HepG2 (cell line): Measurements from ENCODE around the gene ZMYM1. TPM values are rescaled to one million over a fixed set of nuclear protein-coding genes. Genes with fewer than 3 reads are reported as not detected.
A peak's percentile ranks its signal among the peaks of the same experiment; 100 is the strongest.

Experiments used
- CEBPB ChIP-seq: IDR thresholded peaks from 2 replicates; pipeline ENCODE4 v1.6.1; 2011; ENCODE audit warnings: low read depth, low read length, improper control_type of control experiment, borderline replicate concordance
- EP300 ChIP-seq, 3 experiments: sonication (generic) in 1 of 3; formaldehyde crosslinking in 1 of 3; IDR thresholded peaks; 2 replicates each; pipeline versions ENCODE4 v1.5.1 to v1.6.1; 2011 to 2020; ENCODE audit warnings: low read depth in 2 of 3, low read length in 2 of 3, borderline replicate concordance in 1 of 3, improper control_type of control experiment in 1 of 3, mild to moderate bottlenecking in 1 of 3, missing genetic modification reagents in 1 of 3, moderate library complexity in 1 of 3
- FOXC1 ChIP-seq: sonication (generic); formaldehyde crosslinking; IDR thresholded peaks from 2 replicates; pipeline ENCODE4 v1.8.0; 2022; ENCODE audit warnings: mild to moderate bottlenecking, missing genetic modification reagents, borderline replicate concordance
- FOXP1 ChIP-seq, 2 experiments: fragments of 450-650 bp in 1 of 2; IDR thresholded peaks; 2 replicates each; pipeline ENCODE4 v1.6.1; 2017 to 2018; ENCODE audit warnings: antibody characterized with exemption in 1 of 2
- JDP2 ChIP-seq: sonication (generic); formaldehyde crosslinking; IDR thresholded peaks from 2 replicates; pipeline ENCODE4 v1.8.1; 2022; ENCODE audit warnings: missing genetic modification reagents, borderline replicate concordance
- NCOA2 ChIP-seq: sonication (generic); formaldehyde crosslinking; IDR thresholded peaks from 2 replicates; pipeline ENCODE4 v1.8.0; 2022; ENCODE audit warnings: inconsistent platforms
- SALL2 ChIP-seq: sonication (generic); formaldehyde crosslinking; IDR thresholded peaks from 2 replicates; pipeline ENCODE4 v1.8.1; 2023; ENCODE audit warnings: mild to moderate bottlenecking, missing genetic modification reagents, inconsistent platforms
- SOX5 ChIP-seq: IDR thresholded peaks from 2 replicates; pipeline ENCODE4 v1.6.1; 2016; ENCODE audit warnings: borderline replicate concordance
- ZBTB3 ChIP-seq: sonication (generic); formaldehyde crosslinking; IDR thresholded peaks from 2 replicates; pipeline ENCODE4 v1.4.0; 2020; ENCODE audit warnings: low read depth, mild to moderate bottlenecking, moderate library complexity, missing genetic modification reagents, borderline replicate concordance
- ZEB1 ChIP-seq: IDR thresholded peaks from 2 replicates; pipeline ENCODE4 v1.6.1; 2012; ENCODE audit warnings: mild to moderate bottlenecking, low read depth, inconsistent platforms; ENCODE audit not compliant: insufficient replicate concordance
- ZFP90 ChIP-seq: sonication (generic); formaldehyde crosslinking; IDR thresholded peaks from 2 replicates; pipeline ENCODE4 v1.8.0; 2022; ENCODE audit warnings: missing genetic modification reagents, mild to moderate bottlenecking, inconsistent platforms, borderline replicate concordance
- ZNF30 ChIP-seq: sonication (generic); formaldehyde crosslinking; IDR thresholded peaks from 2 replicates; pipeline ENCODE4 v1.5.0; 2020; ENCODE audit warnings: mild to moderate bottlenecking, missing genetic modification reagents
- ZNF570 ChIP-seq: sonication (generic); formaldehyde crosslinking; IDR thresholded peaks from 2 replicates; pipeline ENCODE4 v1.4.0; 2020; ENCODE audit warnings: mild to moderate bottlenecking, missing genetic modification reagents, borderline replicate concordance
- polyA plus RNA-seq, 8 experiments: library from polyadenylated mRNA; depleted of rRNA in 3 of 8; stranded (reverse) in 7 of 8; unstranded in 1 of 8; fragments of >200 nt; fragmentation: Illumina TruSeq in 4 of 8; extraction: Trizol in 4 of 8; gene quantifications; 2 replicates each; pipeline versions ENCODE4 v1.2.1 to v1.2.3, GENCODE V29; 2011 to 2016; ENCODE audit warnings: low read depth in 4 of 8, missing spikeins in 1 of 8, mixed read lengths in 1 of 8; ENCODE audit not compliant: insufficient read depth in 1 of 8
- total RNA-seq, 5 experiments: library from RNA; depleted of rRNA; stranded (reverse); fragments of >200 nt; fragmentation: Illumina TruSeq; extraction: Trizol; gene quantifications; 2 replicates each; pipeline ENCODE4 v1.2.3, GENCODE V29; 2016; ENCODE audit warnings: low read depth in 1 of 5
- TF ChIP-seq, protein P1 (sequence below): sonication (generic); formaldehyde crosslinking; IDR thresholded peaks from 2 replicates; pipeline ENCODE4 v1.5.0; 2020; ENCODE audit warnings: mild to moderate bottlenecking, missing genetic modification reagents, borderline replicate concordance
- TF ChIP-seq, protein P2 (sequence below): sonication (generic); formaldehyde crosslinking; IDR thresholded peaks from 2 replicates; pipeline ENCODE4 v1.9.0; 2021; ENCODE audit warnings: missing genetic modification reagents, borderline replicate concordance
- TF ChIP-seq, protein P3 (sequence below): IDR thresholded peaks from 2 replicates; pipeline ENCODE4 v1.6.1; 2016; ENCODE audit warnings: missing genetic modification reagents, missing compliant biosample characterization

Gene ZMYM1
- total and polyA plus RNA-seq, 2 of the 13 experiments (the other 11 are each of a cell fraction or from before 2014, with no cell fraction given) = 10.0 to 16.2 TPM

DNA sequence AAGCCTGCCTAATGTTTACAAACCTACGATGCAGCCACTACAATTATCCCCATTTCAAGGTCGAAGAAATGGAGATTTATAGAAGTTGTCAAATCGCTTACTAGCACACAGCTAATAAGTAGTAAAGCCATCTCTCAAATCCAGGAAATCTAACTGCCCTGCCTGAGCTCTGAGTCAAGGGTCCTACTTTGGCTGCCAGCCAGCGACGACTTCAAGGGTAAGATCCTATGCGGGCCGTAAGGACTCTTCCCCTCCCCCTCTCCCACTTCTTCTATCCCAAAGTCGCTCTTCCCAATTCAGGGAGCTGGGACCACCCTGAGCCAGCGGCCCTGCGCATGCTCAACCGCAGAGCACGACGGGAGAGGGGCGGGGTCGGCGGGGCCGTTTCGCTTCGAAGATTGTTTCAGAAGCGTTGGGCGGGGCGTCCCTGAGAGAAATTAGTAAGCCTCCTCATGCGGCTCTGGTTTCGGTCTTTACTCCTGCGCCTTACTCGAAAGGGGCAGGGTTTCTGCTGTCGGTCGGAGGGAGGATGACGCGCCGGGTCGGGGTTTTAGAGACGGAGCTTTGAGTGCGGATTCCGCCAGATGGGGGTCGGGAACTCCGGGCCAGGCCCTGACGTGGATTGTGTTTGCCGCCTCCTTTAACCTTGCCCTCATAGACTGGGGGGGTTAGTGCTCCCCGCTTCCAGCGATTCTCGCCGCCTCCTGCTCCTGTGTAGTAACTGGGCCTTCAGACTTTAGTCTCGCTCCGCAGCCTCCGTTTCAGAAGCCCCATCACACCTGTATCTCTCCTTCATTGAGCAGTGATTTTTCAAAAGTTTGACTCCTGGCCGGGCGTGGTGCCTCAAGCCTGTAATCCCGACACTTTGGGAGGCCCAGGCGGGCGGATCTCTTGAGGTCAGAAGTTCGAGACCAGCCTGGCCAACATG lies at the start of gene ZMYM1 (continued):
- TF ChIP-seq SOX5 (CRISPR knock-in tag) (no peak; the same call in 1 of the 2 replicates), NCOA2 (CRISPR knock-in tag) (no peak), JDP2 (CRISPR knock-in tag) (no peak), SALL2 (CRISPR knock-in tag) (no peak), ZNF30 (CRISPR knock-in tag) (peak; percentile 53; the same call in 1 of the 2 replicates), ZBTB3 (CRISPR knock-in tag) (0 out of 2 replicates have a peak, but pooled peaks have one; percentile 51), CEBPB (no peak), EP300 (IDR thresholded peaks at IDR 0.05; ENCODE audit: low read depth in 2 of 2, low read length in 2 of 2) (no peak), EP300 (CRISPR knock-in tag; IDR thresholded peaks at IDR 0.05; ENCODE audit: borderline replicate concordance) (no peak), FOXC1 (CRISPR knock-in tag) (no peak; the same call in none of the 2 replicates), ZNF570 (CRISPR knock-in tag) (no peak), ZEB1 (no peak), ZFP90 (peak; percentile 21; the same call in 1 of the 2 replicates), FOXP1 (IDR thresholded peaks at IDR 0.05) (no peak), FOXP1 (CRISPR knock-in tag; IDR thresholded peaks at IDR 0.05) (no peak)
- TF ChIP-seq, protein P1, sequence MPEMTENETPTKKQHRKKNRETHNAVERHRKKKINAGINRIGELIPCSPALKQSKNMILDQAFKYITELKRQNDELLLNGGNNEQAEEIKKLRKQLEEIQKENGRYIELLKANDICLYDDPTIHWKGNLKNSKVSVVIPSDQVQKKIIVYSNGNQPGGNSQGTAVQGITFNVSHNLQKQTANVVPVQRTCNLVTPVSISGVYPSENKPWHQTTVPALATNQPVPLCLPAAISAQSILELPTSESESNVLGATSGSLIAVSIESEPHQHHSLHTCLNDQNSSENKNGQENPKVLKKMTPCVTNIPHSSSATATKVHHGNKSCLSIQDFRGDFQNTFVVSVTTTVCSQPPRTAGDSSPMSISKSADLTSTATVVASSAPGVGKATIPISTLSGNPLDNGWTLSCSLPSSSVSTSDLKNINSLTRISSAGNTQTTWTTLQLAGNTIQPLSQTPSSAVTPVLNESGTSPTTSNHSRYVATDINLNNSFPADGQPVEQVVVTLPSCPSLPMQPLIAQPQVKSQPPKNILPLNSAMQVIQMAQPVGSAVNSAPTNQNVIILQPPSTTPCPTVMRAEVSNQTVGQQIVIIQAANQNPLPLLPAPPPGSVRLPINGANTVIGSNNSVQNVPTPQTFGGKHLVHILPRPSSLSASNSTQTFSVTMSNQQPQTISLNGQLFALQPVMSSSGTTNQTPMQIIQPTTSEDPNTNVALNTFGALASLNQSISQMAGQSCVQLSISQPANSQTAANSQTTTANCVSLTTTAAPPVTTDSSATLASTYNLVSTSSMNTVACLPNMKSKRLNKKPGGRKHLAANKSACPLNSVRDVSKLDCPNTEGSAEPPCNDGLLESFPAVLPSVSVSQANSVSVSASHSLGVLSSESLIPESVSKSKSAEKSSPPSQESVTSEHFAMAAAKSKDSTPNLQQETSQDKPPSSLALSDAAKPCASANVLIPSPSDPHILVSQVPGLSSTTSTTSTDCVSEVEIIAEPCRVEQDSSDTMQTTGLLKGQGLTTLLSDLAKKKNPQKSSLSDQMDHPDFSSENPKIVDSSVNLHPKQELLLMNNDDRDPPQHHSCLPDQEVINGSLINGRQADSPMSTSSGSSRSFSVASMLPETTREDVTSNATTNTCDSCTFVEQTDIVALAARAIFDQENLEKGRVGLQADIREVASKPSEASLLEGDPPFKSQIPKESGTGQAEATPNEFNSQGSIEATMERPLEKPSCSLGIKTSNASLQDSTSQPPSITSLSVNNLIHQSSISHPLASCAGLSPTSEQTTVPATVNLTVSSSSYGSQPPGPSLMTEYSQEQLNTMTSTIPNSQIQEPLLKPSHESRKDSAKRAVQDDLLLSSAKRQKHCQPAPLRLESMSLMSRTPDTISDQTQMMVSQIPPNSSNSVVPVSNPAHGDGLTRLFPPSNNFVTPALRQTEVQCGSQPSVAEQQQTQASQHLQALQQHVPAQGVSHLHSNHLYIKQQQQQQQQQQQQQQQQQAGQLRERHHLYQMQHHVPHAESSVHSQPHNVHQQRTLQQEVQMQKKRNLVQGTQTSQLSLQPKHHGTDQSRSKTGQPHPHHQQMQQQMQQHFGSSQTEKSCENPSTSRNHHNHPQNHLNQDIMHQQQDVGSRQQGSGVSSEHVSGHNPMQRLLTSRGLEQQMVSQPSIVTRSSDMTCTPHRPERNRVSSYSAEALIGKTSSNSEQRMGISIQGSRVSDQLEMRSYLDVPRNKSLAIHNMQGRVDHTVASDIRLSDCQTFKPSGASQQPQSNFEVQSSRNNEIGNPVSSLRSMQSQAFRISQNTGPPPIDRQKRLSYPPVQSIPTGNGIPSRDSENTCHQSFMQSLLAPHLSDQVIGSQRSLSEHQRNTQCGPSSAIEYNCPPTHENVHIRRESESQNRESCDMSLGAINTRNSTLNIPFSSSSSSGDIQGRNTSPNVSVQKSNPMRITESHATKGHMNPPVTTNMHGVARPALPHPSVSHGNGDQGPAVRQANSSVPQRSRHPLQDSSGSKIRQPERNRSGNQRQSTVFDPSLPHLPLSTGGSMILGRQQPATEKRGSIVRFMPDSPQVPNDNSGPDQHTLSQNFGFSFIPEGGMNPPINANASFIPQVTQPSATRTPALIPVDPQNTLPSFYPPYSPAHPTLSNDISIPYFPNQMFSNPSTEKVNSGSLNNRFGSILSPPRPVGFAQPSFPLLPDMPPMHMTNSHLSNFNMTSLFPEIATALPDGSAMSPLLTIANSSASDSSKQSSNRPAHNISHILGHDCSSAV (CRISPR knock-in tag) = no peak
- TF ChIP-seq, protein P2, sequence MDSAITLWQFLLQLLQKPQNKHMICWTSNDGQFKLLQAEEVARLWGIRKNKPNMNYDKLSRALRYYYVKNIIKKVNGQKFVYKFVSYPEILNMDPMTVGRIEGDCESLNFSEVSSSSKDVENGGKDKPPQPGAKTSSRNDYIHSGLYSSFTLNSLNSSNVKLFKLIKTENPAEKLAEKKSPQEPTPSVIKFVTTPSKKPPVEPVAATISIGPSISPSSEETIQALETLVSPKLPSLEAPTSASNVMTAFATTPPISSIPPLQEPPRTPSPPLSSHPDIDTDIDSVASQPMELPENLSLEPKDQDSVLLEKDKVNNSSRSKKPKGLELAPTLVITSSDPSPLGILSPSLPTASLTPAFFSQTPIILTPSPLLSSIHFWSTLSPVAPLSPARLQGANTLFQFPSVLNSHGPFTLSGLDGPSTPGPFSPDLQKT (CRISPR knock-in tag) = no peak
- TF ChIP-seq, protein P3, sequence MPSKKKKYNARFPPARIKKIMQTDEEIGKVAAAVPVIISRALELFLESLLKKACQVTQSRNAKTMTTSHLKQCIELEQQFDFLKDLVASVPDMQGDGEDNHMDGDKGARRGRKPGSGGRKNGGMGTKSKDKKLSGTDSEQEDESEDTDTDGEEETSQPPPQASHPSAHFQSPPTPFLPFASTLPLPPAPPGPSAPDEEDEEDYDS (CRISPR knock-in tag) = 0 out of 2 replicates have a peak, but pooled peaks have one; percentile 16
